PFSK-1 (cell line): ENCODE data around the gene TNFRSF14.

Experiments used
- FOXP2 ChIP-seq: optimal IDR thresholded peaks from 2 replicates; pipeline ENCODE3; 2011; ENCODE audit warnings: borderline replicate concordance, control low read depth, inconsistent platforms; ENCODE audit not compliant: insufficient read depth; ENCODE audit errors: extremely low read length, extremely low read depth
- POLR2AphosphoS5 ChIP-seq: IDR thresholded peaks from 2 replicates; pipeline ENCODE4 v1.6.1; 2012; ENCODE audit warnings: low read depth, mild to moderate bottlenecking, control low read depth, low read length, moderate library complexity
- SIN3A ChIP-seq: IDR thresholded peaks from 2 replicates; pipeline ENCODE4 v1.6.1; 2012; ENCODE audit warnings: mild to moderate bottlenecking, low read length, moderate library complexity, borderline replicate concordance; ENCODE audit not compliant: insufficient read depth
- TAF1 ChIP-seq: IDR thresholded peaks from 2 replicates; pipeline ENCODE4 v1.6.1; 2012; ENCODE audit warnings: low read length, control low read depth, borderline replicate concordance; ENCODE audit not compliant: insufficient read depth
- TF ChIP-seq, protein P1 (sequence below), 2 experiments: IDR thresholded peaks; 2 replicates each; pipeline versions ENCODE4 v1.6.1 to v1.8.0; 2011 to 2012; ENCODE audit warnings: low read depth in 2 of 2, low read length in 2 of 2, control low read depth in 1 of 2, inconsistent platforms in 1 of 2, mild to moderate bottlenecking in 1 of 2, moderate library complexity in 1 of 2; ENCODE audit not compliant: insufficient read depth in 1 of 2

DNA sequence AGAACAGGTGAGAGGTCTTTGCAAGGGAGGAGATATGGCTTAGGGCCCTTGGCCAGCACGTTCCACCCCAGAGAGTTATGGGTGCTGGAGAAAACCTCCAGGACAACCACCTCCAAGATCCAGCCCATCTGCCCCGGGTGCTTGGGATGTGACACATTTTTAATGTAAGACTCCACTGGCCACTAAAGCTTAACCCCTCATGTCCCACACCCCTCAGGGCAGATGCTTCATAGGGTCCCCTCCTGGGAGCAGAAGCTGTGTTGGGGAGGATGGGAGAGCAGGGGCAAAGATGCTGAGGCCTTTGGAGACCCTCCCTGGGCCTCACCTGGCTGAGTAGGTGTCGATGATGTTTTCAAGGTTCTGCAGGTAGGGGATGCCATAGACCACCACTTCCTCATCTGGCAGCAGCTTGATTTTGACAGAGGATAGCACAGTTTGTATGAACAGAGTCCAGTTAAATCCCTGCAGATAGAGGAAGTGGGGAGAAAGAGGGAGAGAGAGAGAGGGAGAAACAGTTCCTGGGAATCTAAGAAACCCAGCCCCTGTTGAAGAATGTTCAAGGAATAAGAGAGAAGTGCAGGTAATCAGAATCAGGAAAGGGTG is 42.3 kb downstream of the TNFRSF14 start:
- TF ChIP-seq, protein P1, sequence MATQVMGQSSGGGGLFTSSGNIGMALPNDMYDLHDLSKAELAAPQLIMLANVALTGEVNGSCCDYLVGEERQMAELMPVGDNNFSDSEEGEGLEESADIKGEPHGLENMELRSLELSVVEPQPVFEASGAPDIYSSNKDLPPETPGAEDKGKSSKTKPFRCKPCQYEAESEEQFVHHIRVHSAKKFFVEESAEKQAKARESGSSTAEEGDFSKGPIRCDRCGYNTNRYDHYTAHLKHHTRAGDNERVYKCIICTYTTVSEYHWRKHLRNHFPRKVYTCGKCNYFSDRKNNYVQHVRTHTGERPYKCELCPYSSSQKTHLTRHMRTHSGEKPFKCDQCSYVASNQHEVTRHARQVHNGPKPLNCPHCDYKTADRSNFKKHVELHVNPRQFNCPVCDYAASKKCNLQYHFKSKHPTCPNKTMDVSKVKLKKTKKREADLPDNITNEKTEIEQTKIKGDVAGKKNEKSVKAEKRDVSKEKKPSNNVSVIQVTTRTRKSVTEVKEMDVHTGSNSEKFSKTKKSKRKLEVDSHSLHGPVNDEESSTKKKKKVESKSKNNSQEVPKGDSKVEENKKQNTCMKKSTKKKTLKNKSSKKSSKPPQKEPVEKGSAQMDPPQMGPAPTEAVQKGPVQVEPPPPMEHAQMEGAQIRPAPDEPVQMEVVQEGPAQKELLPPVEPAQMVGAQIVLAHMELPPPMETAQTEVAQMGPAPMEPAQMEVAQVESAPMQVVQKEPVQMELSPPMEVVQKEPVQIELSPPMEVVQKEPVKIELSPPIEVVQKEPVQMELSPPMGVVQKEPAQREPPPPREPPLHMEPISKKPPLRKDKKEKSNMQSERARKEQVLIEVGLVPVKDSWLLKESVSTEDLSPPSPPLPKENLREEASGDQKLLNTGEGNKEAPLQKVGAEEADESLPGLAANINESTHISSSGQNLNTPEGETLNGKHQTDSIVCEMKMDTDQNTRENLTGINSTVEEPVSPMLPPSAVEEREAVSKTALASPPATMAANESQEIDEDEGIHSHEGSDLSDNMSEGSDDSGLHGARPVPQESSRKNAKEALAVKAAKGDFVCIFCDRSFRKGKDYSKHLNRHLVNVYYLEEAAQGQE (IDR thresholded peaks at IDR 0.05; ENCODE audit: insufficient read depth in 1 of 2, low read depth in 2 of 2, low read length in 2 of 2): no peak
- TF ChIP-seq SIN3A (no peak), POLR2AphosphoS5 (no peak), TAF1 (no peak), FOXP2 (no peak)
